ENCODE results near the gene NDRG2. TPM values are rescaled to one million over a fixed set of nuclear protein-coding genes. Genes with fewer than 3 reads are reported as not detected.
A peak's percentile ranks its signal among the peaks of the same experiment; 100 is the strongest.

Gene NDRG2
- total RNA-seq, 1 experiment from 2014 or later: 18.9 TPM

- intact Hi-C loops (cut with micrococcal nuclease): no loop called here
- POLR2A ChIA-PET: interaction anchor here (1.3 kb wide), 1 partner anchor 27 kb away, joined by 4 read pairs; no protein-coding TSS in a partner anchor
- CTCF ChIA-PET: interaction anchor here (1.6 to 2.7 kb wide), 3 partner anchors 16 to 141 kb away, joined by 5 to 15 read pairs (median 7); no protein-coding TSS in a partner anchor
Observed at GRCh38 chr14:20998139-20998538, 26.7 kb downstream of the NDRG2 start.

More at GRCh38 chr14:20998139-20998538, 26.7 kb downstream of the NDRG2 start:
- DNase-seq (ENCODE audit: low read depth, low spot score) (no peak), ATAC-seq (no peak)
- TF ChIP-seq POLR2AphosphoS5 (IDR thresholded peaks at IDR 0.05; ENCODE audit: low read depth, low read length) (no peak), CBX3 (IDR thresholded peaks at IDR 0.05; ENCODE audit: low read depth) (no peak), POLR2A (IDR thresholded peaks at IDR 0.05; ENCODE audit: borderline replicate concordance, extremely low read depth, insufficient read depth, insufficient read length) (no peak), REST (IDR thresholded peaks at IDR 0.05; ENCODE audit: low read depth) (no peak), EZH2phosphoT487 (IDR thresholded peaks at IDR 0.05; ENCODE audit: borderline replicate concordance) (no peak), ZFX (IDR thresholded peaks at IDR 0.05) (no peak), CTCF (IDR thresholded peaks at IDR 0.05 in 2 of 3, conservative IDR thresholded peaks at IDR 0.05 in 1 of 3; ENCODE audit: borderline replicate concordance in 1 of 3, insufficient read depth in 1 of 3, low read depth in 2 of 3, low read length in 2 of 3) (no peak), RAD21 (IDR thresholded peaks at IDR 0.05; ENCODE audit: low read depth) (no peak), ZNF274 (IDR thresholded peaks at IDR 0.05; ENCODE audit: low read depth, low read length) (no peak), ELF1 (IDR thresholded peaks at IDR 0.05; ENCODE audit: borderline replicate concordance, low read depth) (no peak), YY1 (IDR thresholded peaks at IDR 0.05; ENCODE audit: extremely low read depth, insufficient replicate concordance, low read depth, low read length) (no peak), TCF7L2 (IDR thresholded peaks at IDR 0.05; ENCODE audit: borderline replicate concordance, extremely low read depth, insufficient read depth, insufficient read length) (no peak), SIN3A (IDR thresholded peaks at IDR 0.05; ENCODE audit: low read depth) (no peak), ZBTB33 (IDR thresholded peaks at IDR 0.05; ENCODE audit: extremely low read depth, insufficient replicate concordance, low read length) (no peak), EGR1 (IDR thresholded peaks at IDR 0.05; ENCODE audit: low read depth) (no peak), FOSL1 (IDR thresholded peaks at IDR 0.05; ENCODE audit: low read depth) (no peak), SRF (IDR thresholded peaks at IDR 0.05; ENCODE audit: low read depth) (no peak), EZH2 (IDR thresholded peaks at IDR 0.05) (no peak)
- TF ChIP-seq, protein P1, sequence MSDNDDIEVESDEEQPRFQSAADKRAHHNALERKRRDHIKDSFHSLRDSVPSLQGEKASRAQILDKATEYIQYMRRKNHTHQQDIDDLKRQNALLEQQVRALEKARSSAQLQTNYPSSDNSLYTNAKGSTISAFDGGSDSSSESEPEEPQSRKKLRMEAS (IDR thresholded peaks at IDR 0.05): no peak
- Histone ChIP-seq H2AFZ (ENCODE audit: low read depth, low read length, poor library complexity, severe bottlenecking) (no peak overlapping the region), H3K9ac (ENCODE audit: low read length) (no peak overlapping the region), H3K4me2 (ENCODE audit: low read length) (peak overlapping the region; percentile 61), H3K36me3 (ENCODE audit: control insufficient read depth in 1 of 2, insufficient read depth in 2 of 2, low read length in 2 of 2) (peaks cover 19 to 34% of the 10 kb centered on the region in 2 experiments; a peak in 3 of 4 replicates), H3K9me3 (ENCODE audit: control insufficient read depth in 1 of 2, insufficient read depth in 1 of 2, low read depth in 1 of 2, low read length in 2 of 2) (no peaks in the 10 kb centered on the region), H3K9me2 (ENCODE audit: insufficient read depth) (no peaks in the 10 kb centered on the region), H3K27ac (ENCODE audit: low read depth, low read length) (no peak overlapping the region), H3K79me2 (ENCODE audit: insufficient read depth, low read length) (peaks cover under 1% of the 10 kb centered on the region; the same call in 1 of the 2 replicates), H4K20me1 (ENCODE audit: insufficient read depth) (no peaks in the 10 kb centered on the region), H3K4me1 (ENCODE audit: control insufficient read depth in 1 of 2, insufficient read depth in 2 of 2, low read length in 2 of 2) (peaks cover 7 to 13% of the 10 kb centered on the region in 2 experiments; a peak in 3 of 4 replicates), H3K4me3 (replicated peaks in 1 of 2; ENCODE audit: low read depth in 1 of 2, low read length in 2 of 2) (no peak overlapping the region), H3K27me3 (ENCODE audit: insufficient read depth, low read length) (no peaks in the 10 kb centered on the region)
- no TSS peak for BruUV-seq (replicated peaks)
- RAD21 ChIA-PET (ENCODE audit: low non-redundant PET in 1 of 2, low total read pairs in 2 of 2, uncharacterized antibody in 2 of 2, unreplicated experiment in 2 of 2): no interaction called here

All from HCT116 (cell line).